GM19455 (cell line): ENCODE measurements around the gene TTC39A.
"Not testable (repeated sequence)": the region's sequence is repeated elsewhere in the genome, so short reads cannot be mapped to it uniquely, and the experiment has no call there.

Experiments used
- ATAC-seq: cut with Tn5 transposase; IDR thresholded peaks from one replicate; pipeline ENCODE4 v1.9.1; 2021; ENCODE audit not compliant: unreplicated experiment

The TTC39A gene

GRCh38 chr1:51340380-51340779 lies 10.0 kb upstream of the TTC39A start:
- ATAC-seq: no peak

- no peak for ATAC-seq
Measured at GRCh38 chr1:51336711-51337110, 6.3 kb upstream of the TTC39A start.

- no peak for ATAC-seq
Measured at GRCh38 chr1:51336004-51336403, 5.6 kb upstream of the TTC39A start.

- no peak for ATAC-seq
Measured at GRCh38 chr1:51331206-51332100, 1.1 kb upstream of the TTC39A start.

GRCh38 chr1:51329443-51330325 lies 678 bp downstream of the TTC39A start:
- ATAC-seq: no peak

- no peak for ATAC-seq
Measured at GRCh38 chr1:51328926-51329325, 1.4 kb downstream of the TTC39A start.

GRCh38 chr1:51328279-51328678 lies 2.1 kb downstream of the TTC39A start:
- no peak for ATAC-seq

- ATAC-seq: no peak
Measured at GRCh38 chr1:51327386-51327785, 3.0 kb downstream of the TTC39A start.

- ATAC-seq: no peak
Measured at GRCh38 chr1:51326839-51327238, 3.5 kb downstream of the TTC39A start.

GRCh38 chr1:51325878-51326755 lies 4.2 kb downstream of the TTC39A start:
- no peak for ATAC-seq

- ATAC-seq: no peak
Measured at GRCh38 chr1:51325391-51325790, 5.0 kb downstream of the TTC39A start.

GRCh38 chr1:51325011-51325385 lies 5.4 kb downstream of the TTC39A start:
- ATAC-seq: not testable (repeated sequence)

- no peak for ATAC-seq
Measured at GRCh38 chr1:51324251-51325010, 5.9 kb downstream of the TTC39A start.

GRCh38 chr1:51323778-51324177 lies 6.6 kb downstream of the TTC39A start:
- no peak for ATAC-seq

- ATAC-seq: no peak
Measured at GRCh38 chr1:51322417-51323101, 7.8 kb downstream of the TTC39A start.

GRCh38 chr1:51321924-51322280 lies 8.5 kb downstream of the TTC39A start:
- no peak for ATAC-seq

- ATAC-seq: no peak
Measured at GRCh38 chr1:51320967-51321923, 9.1 kb downstream of the TTC39A start.

GRCh38 chr1:51317798-51318197 lies 12.6 kb downstream of the TTC39A start:
- no peak for ATAC-seq

- ATAC-seq: no peak
Measured at GRCh38 chr1:51316846-51317120, 13.6 kb downstream of the TTC39A start.
